OCI-LY7 (cell line): ENCODE results near the gene INSIG2.

ENCODE experiments used
- CTCF ChIP-seq: fragments of 200-600 bp; sonication (generic); conservative IDR thresholded peaks from 2 replicates; pipeline ENCODE4 v1.5.1; 2014; ENCODE audit warnings: mild to moderate bottlenecking, antibody characterized with exemption, low read length, moderate library complexity, mixed read lengths
- EZH2phosphoT487 ChIP-seq: fragments of 200-600 bp; sonication (generic); IDR thresholded peaks from 2 replicates; pipeline ENCODE4 v1.6.1; 2018; ENCODE audit warnings: low read depth, borderline replicate concordance, mild to moderate bottlenecking, mixed run types, antibody characterized with exemption, low read length, moderate library complexity, mixed read lengths

- TF ChIP-seq EZH2phosphoT487 (no peak), CTCF (no peak)
Observed at GRCh38 chr2:118119158-118119727, 31.0 kb downstream of the INSIG2 start.
